Osteocyte (in vitro differentiated cells): ENCODE data around the gene THAP3. TPM values are rescaled to one million over a fixed set of nuclear protein-coding genes. Genes with fewer than 3 reads are reported as not detected.

Experiments used
- DNase-seq: peaks from one replicate; pipeline ENCODE4 v3.0.0; 2021; ENCODE audit warnings: mixed read lengths; ENCODE audit not compliant: unreplicated experiment; ENCODE audit errors: extremely low spot score
- H3K27ac Mint-ChIP-seq: one replicate; pipeline ENCODE4 v1.8.0; 2021; ENCODE audit warnings: mild to moderate bottlenecking, mixed read lengths; ENCODE audit not compliant: unreplicated experiment
- H3K27me3 Mint-ChIP-seq: one replicate; pipeline ENCODE4 v1.8.0; 2021; ENCODE audit warnings: mixed read lengths; ENCODE audit not compliant: unreplicated experiment
- H3K36me3 Mint-ChIP-seq: one replicate; pipeline ENCODE4 v1.8.0; 2021; ENCODE audit warnings: mixed read lengths; ENCODE audit not compliant: unreplicated experiment
- H3K4me1 Mint-ChIP-seq: one replicate; pipeline ENCODE4 v1.8.0; 2021; ENCODE audit warnings: mixed read lengths; ENCODE audit not compliant: unreplicated experiment
- H3K4me3 Mint-ChIP-seq: one replicate; pipeline ENCODE4 v1.8.0; 2021; ENCODE audit warnings: mild to moderate bottlenecking, moderate library complexity, mixed read lengths; ENCODE audit not compliant: unreplicated experiment
- H3K9me3 Mint-ChIP-seq: one replicate; pipeline ENCODE4 v1.8.0; 2021; ENCODE audit warnings: mixed read lengths; ENCODE audit not compliant: unreplicated experiment
- total RNA-seq: library from RNA; stranded (reverse); gene quantifications from 2 replicates; pipeline ENCODE4 v1.2.1, GENCODE V29; 2021
- TF ChIP-seq, protein P1 (sequence below): fragments of 200-600 bp; sonication (generic); IDR thresholded peaks from 2 replicates; pipeline ENCODE4 v1.5.0; 2021; ENCODE audit warnings: antibody characterized with exemption, mild to moderate bottlenecking, moderate library complexity

The THAP3 gene
- total RNA-seq, 1 donor from 2014 or later: 18.7 TPM

DNA sequence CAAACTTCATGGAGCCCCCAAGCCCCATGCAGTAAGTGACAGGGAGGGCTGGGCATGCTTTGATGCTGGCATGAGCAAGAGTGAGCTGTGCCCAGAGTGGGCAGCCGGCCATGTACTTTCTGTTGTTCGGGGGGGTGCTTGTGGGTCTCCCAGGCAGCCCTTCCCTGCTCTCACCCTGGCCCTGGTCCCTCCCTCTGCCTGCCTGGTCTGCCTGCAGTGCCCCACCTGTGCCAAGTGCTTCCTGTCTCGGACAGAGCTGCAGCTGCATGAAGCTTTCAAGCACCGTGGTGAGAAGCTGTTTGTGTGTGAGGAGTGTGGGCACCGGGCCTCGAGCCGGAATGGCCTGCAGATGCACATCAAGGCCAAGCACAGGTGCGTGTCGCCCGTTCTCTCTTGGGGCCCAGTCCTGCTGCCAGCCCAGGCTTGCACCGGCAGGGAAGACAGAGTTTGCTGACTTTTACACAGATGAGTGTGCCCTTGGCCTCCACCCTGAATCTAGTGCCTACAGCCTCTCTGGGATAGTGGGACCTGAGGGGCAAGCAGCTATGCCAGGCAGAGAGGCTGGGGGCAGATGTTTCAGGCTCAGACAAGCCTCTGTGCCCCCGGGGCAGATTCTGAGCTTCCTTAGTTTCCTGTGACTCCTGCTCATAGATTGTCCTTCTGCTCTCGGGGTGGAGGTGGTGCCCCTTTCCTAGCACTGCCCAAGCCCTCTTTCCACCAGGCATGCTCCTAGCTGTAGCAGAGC, 37.2 kb upstream of the THAP3 start:
- no peak for DNase-seq
- Mint-ChIP-seq H3K9me3 (no peaks in the 10 kb centered on the region), H3K27me3 (no peaks in the 10 kb centered on the region), H3K4me3 (no peak overlapping the region), H3K27ac (no peak overlapping the region), H3K4me1 (peaks cover 3% of the 10 kb centered on the region), H3K36me3 (peaks cover 12% of the 10 kb centered on the region)
- TF ChIP-seq, protein P1, sequence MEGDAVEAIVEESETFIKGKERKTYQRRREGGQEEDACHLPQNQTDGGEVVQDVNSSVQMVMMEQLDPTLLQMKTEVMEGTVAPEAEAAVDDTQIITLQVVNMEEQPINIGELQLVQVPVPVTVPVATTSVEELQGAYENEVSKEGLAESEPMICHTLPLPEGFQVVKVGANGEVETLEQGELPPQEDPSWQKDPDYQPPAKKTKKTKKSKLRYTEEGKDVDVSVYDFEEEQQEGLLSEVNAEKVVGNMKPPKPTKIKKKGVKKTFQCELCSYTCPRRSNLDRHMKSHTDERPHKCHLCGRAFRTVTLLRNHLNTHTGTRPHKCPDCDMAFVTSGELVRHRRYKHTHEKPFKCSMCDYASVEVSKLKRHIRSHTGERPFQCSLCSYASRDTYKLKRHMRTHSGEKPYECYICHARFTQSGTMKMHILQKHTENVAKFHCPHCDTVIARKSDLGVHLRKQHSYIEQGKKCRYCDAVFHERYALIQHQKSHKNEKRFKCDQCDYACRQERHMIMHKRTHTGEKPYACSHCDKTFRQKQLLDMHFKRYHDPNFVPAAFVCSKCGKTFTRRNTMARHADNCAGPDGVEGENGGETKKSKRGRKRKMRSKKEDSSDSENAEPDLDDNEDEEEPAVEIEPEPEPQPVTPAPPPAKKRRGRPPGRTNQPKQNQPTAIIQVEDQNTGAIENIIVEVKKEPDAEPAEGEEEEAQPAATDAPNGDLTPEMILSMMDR: no peak

DNA sequence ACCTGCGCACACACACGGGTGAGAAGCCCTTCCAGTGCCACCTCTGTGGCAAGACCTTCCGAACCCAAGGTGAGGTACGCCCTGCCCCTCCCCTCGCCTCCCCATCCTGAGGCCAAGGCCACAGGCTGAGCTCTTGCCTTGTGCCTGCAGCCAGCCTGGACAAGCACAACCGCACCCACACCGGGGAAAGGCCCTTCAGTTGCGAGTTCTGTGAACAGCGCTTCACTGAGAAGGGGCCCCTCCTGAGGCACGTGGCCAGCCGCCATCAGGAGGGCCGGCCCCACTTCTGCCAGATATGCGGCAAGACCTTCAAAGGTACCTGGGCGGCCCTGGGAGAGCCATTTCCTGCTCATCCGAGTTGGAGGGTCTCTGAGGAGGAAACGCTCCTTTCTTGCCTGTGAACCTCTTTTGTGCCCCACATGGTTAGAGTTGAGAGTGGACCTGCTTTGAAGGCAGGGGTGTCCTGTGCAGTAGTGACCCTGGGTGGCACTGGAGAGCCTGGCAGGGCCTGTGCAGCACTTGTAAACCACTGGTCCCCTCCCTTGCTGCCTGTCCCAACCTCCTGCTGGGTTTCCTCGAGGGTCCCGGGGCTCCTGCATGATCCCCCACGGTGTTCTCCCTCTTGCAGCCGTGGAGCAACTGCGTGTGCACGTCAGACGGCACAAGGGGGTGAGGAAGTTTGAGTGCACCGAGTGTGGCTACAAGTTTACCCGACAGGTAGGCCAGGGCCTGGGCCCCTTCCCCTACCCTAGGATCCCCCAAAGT, 36.4 kb upstream of the THAP3 start:
- Mint-ChIP-seq H3K36me3 (peaks cover 11% of the 10 kb centered on the region), H3K27me3 (no peaks in the 10 kb centered on the region), H3K4me1 (peaks cover 3% of the 10 kb centered on the region), H3K4me3 (no peak overlapping the region), H3K27ac (no peak overlapping the region), H3K9me3 (no peaks in the 10 kb centered on the region)
- TF ChIP-seq, protein P1: no peak
- no peak for DNase-seq

DNA sequence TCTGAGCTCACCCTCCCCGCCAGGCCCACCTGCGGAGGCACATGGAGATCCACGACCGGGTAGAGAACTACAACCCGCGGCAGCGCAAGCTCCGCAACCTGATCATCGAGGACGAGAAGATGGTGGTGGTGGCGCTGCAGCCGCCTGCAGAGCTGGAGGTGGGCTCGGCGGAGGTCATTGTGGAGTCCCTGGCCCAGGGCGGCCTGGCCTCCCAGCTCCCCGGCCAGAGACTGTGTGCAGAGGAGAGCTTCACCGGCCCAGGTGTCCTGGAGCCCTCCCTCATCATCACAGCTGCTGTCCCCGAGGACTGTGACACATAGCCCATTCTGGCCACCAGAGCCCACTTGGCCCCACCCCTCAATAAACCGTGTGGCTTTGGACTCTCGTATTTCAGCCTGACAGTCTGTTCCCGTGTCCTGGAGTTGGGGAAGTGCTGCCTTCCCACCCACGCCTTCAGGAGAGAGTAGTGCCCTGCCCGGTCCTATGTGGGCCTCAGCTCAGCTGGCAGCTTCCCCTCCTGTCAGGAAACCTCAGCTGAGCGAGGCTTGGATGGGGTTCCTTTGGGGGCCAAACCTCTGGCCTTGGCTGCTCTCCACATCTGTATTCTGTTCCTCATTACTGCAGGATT, 35.7 kb upstream of the THAP3 start:
- no peak for DNase-seq
- TF ChIP-seq, protein P1: no peak
- Mint-ChIP-seq H3K27me3 (no peaks in the 10 kb centered on the region), H3K4me1 (peaks cover 3% of the 10 kb centered on the region), H3K27ac (no peak overlapping the region), H3K36me3 (peaks cover 14% of the 10 kb centered on the region), H3K9me3 (no peaks in the 10 kb centered on the region), H3K4me3 (no peak overlapping the region)

DNA sequence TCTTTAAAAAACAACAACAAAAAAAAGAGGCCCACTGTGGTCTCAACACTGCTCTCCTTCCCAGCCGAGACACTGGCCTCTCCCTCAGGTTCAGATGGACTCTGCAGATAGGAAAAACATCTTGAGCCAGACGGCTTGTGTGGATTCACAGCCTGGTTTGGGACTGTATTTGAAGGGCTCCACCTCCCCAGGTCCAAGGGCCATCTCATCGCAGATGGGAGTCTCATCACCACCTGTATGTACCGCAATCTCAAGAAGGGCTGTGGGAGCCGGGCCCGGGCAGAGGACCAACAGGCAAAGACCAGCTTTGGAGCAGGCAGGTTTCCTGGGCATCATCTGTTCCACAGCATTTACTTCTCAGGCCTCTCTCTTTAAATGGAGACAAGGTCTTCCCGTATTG, 34.6 kb upstream of the THAP3 start:
- Mint-ChIP-seq H3K27ac (no peak overlapping the region), H3K4me1 (peaks cover under 1% of the 10 kb centered on the region), H3K9me3 (no peaks in the 10 kb centered on the region), H3K36me3 (peaks cover 19% of the 10 kb centered on the region), H3K4me3 (no peak overlapping the region), H3K27me3 (no peaks in the 10 kb centered on the region)
- DNase-seq: no peak
- TF ChIP-seq, protein P1: no peak

DNA sequence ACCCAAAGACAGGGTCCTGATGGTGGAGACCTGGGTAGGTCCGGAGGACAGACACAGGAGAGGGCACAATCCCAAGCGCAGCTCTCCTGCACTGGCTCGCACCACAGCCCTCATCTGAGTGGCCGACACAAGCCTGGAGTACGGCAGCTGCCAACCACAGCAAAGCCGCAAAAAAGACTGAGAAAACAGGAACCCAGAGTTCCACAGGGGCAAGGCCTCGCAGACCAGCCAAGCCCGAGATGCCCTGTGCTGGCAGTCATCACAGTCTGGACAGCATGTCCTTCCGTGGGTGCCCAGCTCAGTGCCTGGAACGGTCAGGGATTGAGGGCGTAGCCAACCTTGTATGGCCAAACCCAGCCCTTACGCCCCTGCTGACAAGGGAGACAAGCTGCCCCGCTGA, 33.4 kb upstream of the THAP3 start:
- Mint-ChIP-seq H3K27ac (no peak overlapping the region), H3K4me3 (no peak overlapping the region), H3K36me3 (peaks cover 30% of the 10 kb centered on the region), H3K4me1 (peaks cover under 1% of the 10 kb centered on the region), H3K9me3 (no peaks in the 10 kb centered on the region), H3K27me3 (no peaks in the 10 kb centered on the region)
- TF ChIP-seq, protein P1: no peak
- DNase-seq: no peak
